NCI-H748 (cell line): ENCODE results near the gene NAIF1.
"Not testable (repeated sequence)": the region's sequence is repeated elsewhere in the genome, so short reads cannot be mapped to it uniquely, and the experiment has no call there.

Experiments used
- DNase-seq: peaks from one replicate; lab custom pipeline; 2025; ENCODE audit not compliant: unreplicated experiment; lab: John Stamatoyannopoulos, UW

Gene NAIF1

DNA sequence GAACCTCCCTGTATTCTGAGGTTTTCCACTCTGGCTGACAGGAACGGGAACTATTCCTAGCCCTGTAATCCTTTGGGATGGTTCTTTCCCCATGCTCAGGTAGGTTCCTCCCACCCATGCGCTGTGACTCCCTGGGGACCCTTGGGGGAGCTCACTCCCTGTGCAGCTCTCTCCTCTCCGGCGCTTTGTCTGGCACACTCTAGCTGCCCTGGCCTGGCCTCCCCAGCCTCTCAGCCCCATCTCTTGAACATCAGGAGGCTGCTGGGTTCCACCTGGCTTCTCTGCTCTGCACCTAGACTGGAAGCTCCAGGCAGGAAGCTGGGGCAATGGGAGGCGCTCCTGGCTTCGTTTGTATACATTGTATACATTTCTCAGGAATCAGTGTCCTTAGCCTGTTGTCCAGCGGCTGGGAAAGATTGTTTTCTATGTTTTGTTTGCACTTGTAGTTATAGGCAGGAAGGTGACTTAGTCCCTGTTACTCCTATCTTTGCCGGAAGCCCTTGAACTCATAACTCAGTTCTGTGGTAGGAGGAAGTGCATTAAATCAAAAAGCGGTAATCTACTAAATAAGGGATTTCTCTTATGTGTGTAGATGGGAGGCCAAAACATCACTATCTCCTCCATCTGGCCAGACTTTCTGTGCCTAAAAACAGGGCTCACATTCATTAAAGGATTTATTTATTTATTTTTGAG, 21.3 kb upstream of the NAIF1 start:
- no peak for DNase-seq

DNA sequence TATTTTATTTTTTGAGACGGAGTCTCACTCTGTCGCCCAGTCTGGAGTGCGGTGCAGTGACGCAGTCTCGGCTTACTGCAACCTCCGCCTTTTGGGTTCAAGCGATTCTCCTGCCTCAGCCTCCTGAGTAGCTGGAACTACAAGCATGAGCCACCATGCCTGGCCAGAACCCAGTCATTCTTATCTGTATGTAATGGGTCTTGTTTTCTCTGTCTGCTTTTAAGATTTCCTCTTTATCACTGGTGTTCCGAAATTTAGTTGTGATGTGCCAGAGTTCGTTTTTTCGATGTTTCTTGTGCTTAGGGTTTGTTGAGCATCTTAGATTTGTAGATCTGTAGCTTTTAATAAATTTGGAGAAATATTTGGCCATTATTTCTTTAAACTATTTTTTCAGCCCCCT, 20.1 kb upstream of the NAIF1 start:
- no peak for DNase-seq

DNA sequence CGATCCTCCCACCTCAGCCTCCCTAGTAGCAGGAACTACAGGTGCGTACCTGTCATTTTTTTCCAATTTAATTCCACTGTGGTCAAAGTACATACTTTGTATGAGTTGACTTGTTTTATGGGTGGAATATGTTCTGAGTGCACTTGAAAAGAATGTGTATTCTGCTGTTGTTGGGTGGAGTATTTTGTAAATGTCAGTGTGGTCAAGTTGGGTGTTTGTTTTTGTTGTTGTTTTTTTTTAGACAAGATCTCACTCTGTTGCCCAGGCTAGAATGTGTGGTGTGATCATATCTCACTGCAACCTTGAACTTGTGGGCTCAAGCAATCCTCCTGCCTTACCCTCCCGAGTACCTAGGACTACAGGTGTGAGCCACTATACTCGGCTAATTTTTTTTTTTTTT, 18.8 kb upstream of the NAIF1 start:
- no peak for DNase-seq

DNA sequence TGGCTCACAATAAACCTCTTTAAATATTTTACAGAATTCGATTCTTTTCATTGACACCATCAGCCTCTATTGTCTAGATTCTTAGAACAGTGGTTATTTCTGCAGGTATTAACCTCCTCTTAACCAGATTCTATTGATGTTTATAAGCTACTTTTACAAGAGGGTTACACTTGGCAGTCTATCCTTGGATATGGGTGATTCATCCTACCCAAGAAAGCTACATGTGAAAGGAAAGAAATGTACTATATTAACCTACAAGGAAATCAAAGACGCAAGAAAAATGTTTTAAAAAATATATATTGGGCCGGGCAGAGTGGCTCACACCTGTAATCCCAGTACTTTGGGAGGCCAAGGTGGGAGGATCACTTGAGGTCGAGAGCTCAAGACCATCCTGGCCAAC, 17.6 kb upstream of the NAIF1 start:
- DNase-seq, result no peak

DNA sequence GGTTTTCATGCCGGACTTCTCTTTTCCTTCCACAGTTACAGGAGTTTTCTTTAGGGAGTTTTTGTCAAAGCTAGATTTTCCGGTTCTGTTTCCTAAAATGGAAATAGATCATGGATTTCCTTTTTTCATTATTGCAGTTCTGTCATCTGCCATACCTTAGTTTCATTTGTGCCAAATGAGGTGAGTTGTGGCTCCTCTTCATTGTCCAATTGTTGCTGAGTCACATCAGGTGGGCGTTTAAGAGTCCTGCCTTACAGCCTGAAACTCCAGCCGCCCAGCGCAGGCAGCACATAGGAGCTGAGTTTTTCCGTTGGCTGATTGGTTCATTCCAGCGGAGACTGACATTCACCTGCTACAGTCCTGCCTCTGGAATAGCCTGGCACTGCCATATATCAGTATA, 15.0 kb upstream of the NAIF1 start:
- DNase-seq, result no peak

DNA sequence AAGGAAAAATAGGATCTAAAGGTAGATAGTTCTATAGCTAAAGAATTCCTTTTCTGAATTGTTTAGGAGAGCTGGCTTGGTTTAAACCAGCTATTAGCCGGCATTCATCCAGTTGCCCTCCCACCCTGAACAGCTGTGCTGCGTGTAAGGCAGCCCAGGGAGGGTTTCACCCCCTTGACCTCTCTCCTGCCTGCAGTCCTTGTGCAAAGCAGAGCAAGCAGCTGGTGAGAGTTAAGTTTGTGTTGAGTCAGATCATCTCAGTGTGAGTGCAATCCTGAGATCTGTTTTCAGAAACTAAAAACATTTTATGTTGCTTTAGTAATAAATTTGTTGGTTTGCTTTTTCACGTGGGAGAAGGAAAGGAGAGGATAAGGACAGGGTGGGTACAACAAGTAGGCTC, 13.9 kb upstream of the NAIF1 start:
- no peak for DNase-seq

DNA sequence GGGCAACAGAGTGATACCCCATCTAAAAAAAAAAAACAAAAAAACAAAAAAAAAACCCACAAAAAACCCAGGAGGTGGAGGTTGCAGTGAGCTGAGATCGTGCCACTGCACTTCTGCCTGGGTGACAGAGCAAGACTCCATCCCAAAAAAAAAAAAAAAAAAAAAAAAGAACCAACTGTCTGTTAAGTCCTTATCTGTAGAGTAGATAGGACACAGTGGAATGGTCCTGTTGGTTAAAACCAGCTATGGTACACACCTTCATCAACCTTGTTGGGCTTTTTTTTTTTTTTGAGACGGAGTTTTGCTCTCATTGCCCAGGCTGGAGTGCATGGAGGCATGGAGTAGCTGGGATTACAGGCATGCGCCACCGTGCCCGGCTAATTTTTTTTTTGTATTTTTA, 13.1 kb upstream of the NAIF1 start:
- no peak for DNase-seq

DNA sequence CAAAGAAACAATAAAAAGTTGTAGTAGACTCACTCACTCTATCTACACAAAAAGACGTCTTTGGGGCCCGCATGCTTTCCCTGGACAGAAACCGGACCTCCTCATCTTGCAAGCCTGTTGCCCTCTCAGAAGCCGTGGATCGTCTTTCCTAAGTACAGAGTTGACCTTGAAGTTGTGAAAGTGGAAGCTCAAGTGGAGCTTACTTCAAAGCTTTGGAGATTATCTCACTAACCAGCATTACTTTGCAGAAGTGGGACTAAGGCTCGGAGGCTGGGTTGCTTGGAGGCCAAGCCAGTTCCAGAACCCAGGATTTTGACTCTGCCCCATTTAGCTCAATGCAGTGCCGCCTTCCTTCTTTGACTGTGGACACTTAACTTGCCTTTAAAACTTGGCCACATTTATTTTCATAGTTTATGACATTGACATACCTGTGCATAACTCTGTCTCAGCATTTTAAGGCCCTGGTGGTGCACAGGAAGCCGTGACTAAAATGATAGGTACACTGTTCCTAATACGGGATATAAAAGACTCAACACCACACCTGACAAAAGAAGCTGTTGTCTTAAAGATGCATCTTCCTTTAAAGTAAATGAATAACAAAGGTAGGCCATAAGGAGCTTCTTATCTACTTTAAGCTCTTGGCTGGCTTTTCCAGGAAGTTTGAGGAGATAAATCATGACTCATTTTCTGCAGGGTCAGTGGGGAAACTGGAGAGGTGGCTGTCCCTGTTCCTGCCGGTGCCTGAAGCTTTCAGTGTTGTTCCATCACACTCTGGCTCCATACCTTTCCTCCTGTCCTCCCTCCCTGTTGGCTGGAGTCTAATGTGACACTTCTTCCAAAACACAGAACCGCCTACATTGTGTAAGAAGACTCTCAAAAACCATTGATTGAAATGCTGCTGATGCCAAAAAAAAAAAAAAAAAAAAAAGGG, 11.6 kb upstream of the NAIF1 start:
- no peak for DNase-seq

DNA sequence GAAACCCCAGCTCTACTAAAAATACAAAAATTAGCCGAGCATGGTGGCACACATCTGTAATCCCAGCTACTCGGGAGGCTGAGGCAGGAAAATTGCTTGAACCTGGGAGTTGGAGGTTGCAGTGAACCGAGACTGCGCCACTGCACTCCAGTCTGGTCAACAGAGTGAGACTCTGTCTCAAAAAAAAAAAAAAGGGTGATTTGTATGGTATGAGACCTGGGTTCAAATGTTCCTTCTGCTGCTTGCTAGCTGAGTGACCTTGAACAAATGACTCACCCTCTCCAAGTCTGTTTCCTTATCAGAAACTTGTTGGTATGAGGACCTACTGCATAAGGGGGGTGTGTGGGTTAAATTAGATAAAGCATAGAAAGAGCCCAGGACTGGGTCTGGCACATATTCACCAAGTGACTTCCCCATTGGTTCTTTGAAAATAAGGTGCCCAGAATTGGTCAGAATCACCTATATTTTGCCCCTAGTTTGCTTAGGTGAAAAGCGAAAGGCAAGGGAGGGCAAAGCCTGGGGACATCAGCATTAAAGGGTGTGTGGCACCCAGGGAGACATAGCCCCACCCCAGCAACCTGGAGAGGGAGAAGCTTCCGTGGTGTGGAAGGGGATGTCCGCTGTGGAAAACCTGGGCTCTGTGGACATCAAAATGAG, 10.9 kb upstream of the NAIF1 start:
- no peak for DNase-seq

DNA sequence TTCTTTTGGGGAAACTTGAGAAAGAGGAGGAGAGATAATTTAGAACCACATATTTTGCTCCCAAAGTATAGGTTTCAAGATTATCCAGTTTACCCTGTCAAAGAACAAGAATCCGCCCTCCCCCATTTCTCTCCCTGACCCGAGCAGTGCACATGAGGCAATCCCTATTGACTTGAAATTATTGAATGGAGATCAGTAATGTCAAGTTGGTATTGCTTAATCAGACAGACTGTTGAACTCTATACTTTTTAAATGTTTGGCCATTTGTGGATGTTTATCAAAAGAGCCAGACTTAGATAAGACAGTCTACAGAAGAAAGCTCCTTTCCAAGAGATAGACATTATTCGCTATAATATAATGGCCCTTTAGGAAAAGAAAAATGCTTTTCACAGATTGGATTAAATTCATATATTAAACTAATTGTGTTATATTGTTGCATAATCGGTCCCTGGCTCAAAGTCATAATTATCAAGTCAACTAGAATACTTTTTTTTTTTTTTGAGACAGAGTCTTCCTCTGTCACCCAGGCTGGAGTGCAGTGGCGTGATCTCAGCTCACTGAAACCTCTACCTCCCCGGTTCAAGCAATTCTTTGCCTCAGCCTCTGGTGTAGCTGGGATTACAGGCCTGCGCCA, 6.2 kb upstream of the NAIF1 start:
- no peak for DNase-seq

DNA sequence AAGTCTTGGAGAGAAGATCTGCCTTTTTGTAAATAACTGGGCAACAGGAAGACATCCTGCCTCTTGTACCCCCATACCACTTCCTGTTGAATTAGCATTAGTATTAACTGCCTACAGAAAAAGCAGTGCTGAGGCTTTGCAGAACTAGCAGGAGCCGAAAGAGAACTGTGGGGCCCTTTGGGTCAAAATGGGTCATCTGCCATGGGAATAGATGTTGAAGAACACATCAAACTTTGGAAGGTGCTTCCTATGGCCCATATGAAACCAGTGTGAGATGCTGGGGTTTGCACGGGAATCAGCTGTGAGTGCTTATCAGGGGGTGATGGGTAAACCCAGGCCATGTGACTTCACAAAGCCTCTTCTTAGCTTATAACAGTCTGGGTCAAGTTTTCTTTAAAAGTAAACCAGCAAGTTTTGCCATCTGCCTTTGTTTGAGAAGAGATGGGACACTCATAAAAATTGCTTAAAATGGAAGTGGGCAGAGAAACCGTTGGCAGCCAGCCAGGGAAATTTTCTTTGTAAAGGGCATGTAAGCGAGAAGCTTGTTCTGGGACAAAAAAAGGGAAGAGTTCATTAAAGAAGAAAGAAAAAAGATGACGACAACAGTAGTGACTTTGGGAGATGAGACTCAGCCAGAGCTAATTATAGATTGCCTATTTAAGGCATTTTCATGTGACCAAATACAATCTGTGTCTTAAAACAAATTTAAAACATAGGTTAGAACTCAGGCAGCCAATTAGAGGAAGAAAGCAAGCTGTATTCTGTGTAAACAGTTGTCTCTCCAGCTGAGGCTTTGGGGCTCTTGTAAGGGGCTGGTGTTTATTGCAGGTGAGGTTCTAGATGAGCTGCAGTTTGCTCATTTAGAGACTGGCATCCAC, 5.3 kb upstream of the NAIF1 start:
- DNase-seq, result peak; percentile 68

DNA sequence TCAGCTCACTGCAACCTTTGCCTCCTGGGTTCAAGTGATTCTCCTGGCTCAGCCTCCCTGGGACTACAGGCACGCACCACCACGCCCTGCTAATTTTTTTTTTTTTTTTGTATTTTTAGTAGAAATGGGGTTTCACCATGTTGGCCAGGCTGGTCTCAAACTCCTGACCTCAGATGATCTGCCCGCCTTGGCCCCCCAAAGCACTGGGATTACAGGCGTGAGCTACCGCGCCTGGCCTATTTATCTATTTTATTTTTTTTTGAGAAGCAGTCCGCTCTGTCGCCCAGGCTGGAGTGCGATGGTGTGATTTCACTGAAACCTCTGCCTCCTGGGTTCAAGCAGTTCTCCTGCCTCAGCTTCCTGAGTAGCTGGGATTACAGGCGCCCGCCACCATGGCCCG, 4.4 kb upstream of the NAIF1 start:
- not testable (repeated sequence) for DNase-seq

DNA sequence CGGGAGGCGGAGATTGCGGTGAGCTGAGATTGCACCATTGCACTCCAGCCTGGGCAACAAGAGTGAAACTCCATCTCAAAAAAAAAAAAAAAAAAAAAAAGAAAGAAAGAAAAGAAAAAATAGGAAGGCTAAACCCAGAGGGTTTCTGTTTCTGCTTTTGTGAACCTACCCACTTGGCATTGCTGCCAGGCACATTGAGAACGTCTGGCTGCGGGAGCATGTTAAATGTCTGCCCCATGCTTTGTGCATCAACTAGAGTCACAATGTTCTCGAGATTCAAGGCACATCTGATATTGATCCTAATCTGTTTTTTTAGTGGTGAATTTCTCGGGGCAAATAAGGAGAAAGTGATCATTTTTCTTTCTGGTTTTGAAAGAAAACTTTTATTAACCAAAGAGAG, 3.8 kb upstream of the NAIF1 start:
- no peak for DNase-seq

DNA sequence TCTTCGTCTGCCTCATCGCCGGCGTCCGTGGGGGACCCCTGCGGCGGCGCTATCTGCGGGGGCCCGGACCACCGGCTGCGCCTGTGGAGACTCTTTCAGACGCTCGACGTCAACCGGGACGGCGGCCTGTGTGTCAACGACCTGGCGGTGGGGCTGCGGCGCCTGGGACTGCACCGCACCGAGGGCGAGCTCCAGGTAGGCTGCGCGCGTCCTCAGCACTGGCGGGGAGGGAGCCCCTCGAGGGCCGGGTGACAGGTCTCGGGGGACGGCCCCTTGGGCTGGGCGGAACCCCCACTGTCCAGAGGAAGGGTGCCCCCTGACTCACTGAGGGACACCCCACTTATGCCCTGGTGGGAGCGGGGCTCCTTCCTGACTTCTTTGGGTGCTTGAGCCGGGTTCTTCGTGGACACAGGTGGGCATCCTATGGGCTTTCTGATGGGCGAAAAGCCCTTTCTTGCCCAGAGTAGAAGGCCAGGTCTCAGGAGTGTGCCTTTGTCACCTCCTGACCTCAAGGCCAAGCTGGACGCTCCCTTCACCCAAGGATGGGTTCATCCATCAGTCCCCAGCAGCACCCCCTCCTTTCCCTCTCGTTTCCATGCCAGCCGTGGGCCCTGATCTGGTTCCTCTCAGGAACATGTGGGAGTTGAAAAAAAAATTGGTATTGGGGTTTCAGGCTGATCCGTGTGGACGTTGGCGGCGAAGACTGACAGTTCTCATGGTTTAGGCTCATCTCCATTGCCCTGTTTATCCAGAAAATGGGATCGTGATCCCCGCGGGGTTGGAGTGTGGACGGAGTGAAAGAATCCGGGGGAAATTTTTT, 1.5 kb upstream of the NAIF1 start:
- peak; percentile 60 for DNase-seq

DNA sequence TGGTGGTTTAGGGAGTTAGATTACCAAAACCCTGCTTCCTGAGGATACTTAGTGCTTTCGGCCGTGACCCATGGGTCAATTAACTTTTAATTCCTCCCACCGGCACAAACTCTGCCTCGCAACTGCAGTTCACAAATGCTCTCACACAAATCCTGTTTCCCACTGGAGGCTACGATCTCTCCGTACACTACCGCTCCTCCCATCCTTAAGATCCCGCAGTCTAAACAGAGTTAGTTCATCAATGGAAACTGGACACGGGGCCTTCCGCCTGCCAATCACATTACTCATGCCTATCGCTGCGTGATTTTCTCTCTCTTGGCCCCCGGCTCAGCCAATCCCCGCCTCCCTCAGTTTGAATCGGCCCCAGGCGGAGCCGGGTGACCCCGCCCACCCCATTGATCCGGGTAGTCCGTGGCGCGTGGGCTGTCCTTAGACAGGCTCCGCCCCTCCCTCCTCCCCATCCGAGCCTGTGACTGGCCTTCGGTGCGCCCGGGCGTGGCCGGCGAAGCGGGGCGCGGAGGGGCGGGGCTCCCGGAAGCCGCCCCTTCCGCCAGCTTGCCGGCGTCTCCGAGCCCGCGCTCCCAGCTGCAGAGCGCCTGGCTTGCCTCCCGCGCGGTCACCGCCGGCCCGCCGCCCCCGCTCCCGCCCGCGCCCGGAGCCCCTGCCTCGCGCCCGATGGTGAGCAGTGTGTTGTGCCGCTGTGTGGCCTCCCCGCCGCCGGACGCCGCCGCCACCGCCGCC, 695 bp upstream of the NAIF1 start, which contains the start of gene SLC25A25:
Gene SLC25A25, plus strand, starts transcription at position 588 of the 741 bp plus-strand sequence. Its CDS starts 88 bp downstream, at position 676.
- peak; percentile 99 for DNase-seq

DNA sequence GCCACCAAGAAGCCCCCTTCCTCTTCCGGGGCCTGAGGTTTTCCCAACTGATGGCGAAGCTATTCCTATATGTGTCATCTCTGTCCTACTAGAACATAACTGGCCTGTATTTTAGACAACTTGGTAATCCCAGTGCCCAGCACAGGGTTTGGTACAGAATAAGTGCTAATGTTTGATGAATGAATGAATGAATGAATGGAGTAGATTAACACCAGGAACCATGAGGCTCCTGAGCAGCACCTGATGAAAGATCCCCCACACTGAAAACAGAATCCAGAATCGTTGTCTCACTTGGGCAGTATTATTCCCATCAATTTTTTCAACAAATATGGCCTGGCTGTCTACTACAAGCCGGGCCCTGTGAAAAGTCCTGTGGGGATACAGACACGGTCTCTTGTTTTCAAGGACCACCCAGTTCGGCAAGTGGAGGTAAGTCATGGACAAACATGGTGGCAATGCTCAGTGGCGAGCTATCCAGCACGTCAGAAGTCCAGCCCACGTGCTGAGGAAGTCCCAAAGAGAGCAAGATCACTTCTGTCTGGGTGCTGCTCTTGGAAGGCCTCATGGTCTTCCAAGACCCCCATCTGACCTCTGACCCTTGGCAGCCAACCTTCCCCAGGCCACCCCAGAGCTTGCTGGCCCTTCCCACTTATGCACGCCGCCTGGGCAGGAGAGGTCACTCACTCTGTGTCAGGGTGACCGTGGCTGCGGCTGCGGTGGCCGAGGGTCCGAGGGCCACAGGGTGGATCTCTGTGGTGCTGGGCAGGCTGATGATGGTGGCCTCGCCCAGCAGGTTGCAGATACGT, 1.0 kb downstream of the NAIF1 start:
- no peak for DNase-seq

DNA sequence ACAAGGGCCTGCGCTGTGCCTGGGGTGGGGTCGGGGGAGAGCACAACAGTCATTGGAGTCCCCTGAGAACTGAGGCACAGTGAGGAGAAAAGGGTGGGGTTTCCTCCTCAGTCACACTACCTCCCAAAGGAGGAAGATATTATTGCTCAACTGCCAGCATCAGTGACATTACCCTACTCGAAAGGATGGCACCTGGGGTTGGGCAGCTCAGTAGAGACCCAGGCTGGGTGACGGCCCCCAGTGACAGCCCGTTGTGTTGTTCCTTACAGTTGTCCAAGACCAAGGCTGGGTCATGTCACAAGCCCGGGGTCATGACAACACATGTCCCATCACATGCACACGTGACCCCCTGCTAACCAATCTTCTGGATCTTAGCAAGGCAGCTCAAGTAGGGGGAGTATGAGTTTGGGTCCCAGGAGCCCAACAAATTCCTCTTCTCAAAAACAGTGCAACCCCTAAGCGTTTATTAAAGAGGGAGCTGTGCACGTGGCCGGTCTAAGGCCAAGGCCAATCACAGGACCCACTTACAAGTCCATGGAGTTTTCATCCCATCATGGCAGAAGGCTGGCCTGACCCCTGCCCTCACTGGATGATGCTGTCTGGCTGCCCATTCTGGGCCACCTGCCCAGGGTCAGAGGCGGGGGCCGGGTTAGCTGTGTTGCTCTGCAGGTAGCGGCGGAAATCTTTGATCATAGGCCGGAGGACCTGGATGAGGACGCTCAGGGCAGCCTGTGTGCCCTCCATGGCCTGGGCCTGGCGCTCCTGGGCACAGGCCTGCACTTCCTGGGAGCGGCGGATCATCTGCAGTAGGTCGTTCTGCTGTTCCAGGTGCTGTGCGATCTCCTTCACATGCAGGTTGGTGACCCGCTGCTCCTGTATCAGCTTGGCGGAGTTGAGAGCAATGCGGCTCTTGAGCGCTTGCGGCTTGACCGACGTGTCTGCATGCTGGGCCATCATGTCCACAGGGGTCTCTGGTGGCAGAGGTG, 4.0 kb downstream of the NAIF1 start:
- no peak for DNase-seq
